Liver (tissue), 9 donors: ENCODE measurements around the gene BORCS5. TPM values are rescaled to one million over a fixed set of nuclear protein-coding genes. Genes with fewer than 3 reads are reported as not detected.

Experiments used
- DNase-seq: peaks from one replicate; pipeline ENCODE4 v3.0.0-alpha.2; 2017; ENCODE audit warnings: low spot score
- H3K27ac ChIP-seq, 2 donors: one replicate each; pipeline ENCODE4 v1.7.0; 2013; ENCODE audit warnings: inconsistent platforms in 2 of 2, low read length in 2 of 2, control low read depth in 1 of 2, low read depth in 1 of 2, mild to moderate bottlenecking in 1 of 2
- H3K27me3 ChIP-seq, 4 donors: one replicate each; pipeline versions ENCODE4 v1.6.1 to v1.7.0; 2013; ENCODE audit warnings: low read length in 3 of 4, inconsistent platforms in 1 of 4, mild to moderate bottlenecking in 1 of 4, moderate library complexity in 1 of 4; ENCODE audit not compliant: control insufficient read depth in 4 of 4, insufficient read depth in 4 of 4
- H3K36me3 ChIP-seq, 4 donors: one replicate each; pipeline versions ENCODE4 v1.6.1 to v1.7.0; 2013; ENCODE audit warnings: low read length in 3 of 4, mild to moderate bottlenecking in 3 of 4, low read depth in 1 of 4, moderate library complexity in 1 of 4; ENCODE audit not compliant: control insufficient read depth in 4 of 4, insufficient read depth in 3 of 4
- H3K4me1 ChIP-seq, 4 donors: one replicate each; pipeline versions ENCODE4 v1.6.1 to v1.7.0; 2013; ENCODE audit warnings: low read length in 3 of 4, mild to moderate bottlenecking in 3 of 4, moderate library complexity in 1 of 4; ENCODE audit not compliant: control insufficient read depth in 4 of 4, insufficient read depth in 4 of 4
- H3K4me3 ChIP-seq, 3 donors: one replicate each; pipeline versions ENCODE4 v1.6.1 to v1.7.0; 2013; ENCODE audit warnings: low read length in 3 of 3, control low read depth in 1 of 3, low read depth in 1 of 3, mild to moderate bottlenecking in 1 of 3
- H3K9ac ChIP-seq, 2 donors: one replicate each; pipeline ENCODE4 v1.7.0; 2013; ENCODE audit warnings: low read length in 2 of 2, mild to moderate bottlenecking in 2 of 2, moderate library complexity in 2 of 2, control low read depth in 1 of 2, low read depth in 1 of 2
- H3K9me3 ChIP-seq, 4 donors: one replicate each; pipeline versions ENCODE4 v1.6.1 to v1.7.0; 2013; ENCODE audit warnings: low read length in 3 of 4; ENCODE audit not compliant: control insufficient read depth in 4 of 4
- ATF3 ChIP-seq: IDR thresholded peaks from 2 replicates; pipeline ENCODE4 v1.6.1; 2016; ENCODE audit warnings: antibody characterized with exemption
- CTCF ChIP-seq: fragments of 150-350 bp; IDR thresholded peaks from 2 replicates; pipeline ENCODE4 v1.5.1; 2017; ENCODE audit warnings: improper control_type of control experiment, low read depth, low read length; ENCODE audit not compliant: missing input control
- EGR1 ChIP-seq, 2 donors: IDR thresholded peaks; 2 replicates each; pipeline ENCODE4 v1.6.1; 2016 to 2018; ENCODE audit warnings: antibody characterized with exemption in 2 of 2, low read depth in 2 of 2
- FOXA1 ChIP-seq: IDR thresholded peaks from 2 replicates; pipeline ENCODE4 v1.6.1; 2016; ENCODE audit warnings: antibody characterized with exemption
- FOXA2 ChIP-seq: IDR thresholded peaks from 2 replicates; pipeline ENCODE4 v1.6.1; 2016; ENCODE audit warnings: antibody characterized with exemption
- GABPA ChIP-seq, 2 donors: IDR thresholded peaks in 1 of 2; conservative IDR thresholded peaks in 1 of 2; 2 replicates each; pipeline ENCODE4 v1.6.1; 2016; ENCODE audit warnings: antibody characterized with exemption in 2 of 2, mild to moderate bottlenecking in 1 of 2, moderate library complexity in 1 of 2
- HNF4A ChIP-seq, 2 donors: conservative IDR thresholded peaks; 2 replicates each; pipeline ENCODE4 v1.6.1; 2016; ENCODE audit warnings: antibody characterized with exemption in 2 of 2, mild to moderate bottlenecking in 2 of 2
- HNF4G ChIP-seq: IDR thresholded peaks from 2 replicates; pipeline ENCODE4 v1.6.1; 2016; ENCODE audit warnings: antibody characterized with exemption
- JUND ChIP-seq, 2 donors: IDR thresholded peaks; 2 replicates each; pipeline ENCODE4 v1.6.1; 2016; ENCODE audit warnings: antibody characterized with exemption in 2 of 2
- MAX ChIP-seq: IDR thresholded peaks from 2 replicates; pipeline ENCODE4 v1.6.1; 2016; ENCODE audit warnings: antibody characterized with exemption
- NR2F2 ChIP-seq: IDR thresholded peaks from 2 replicates; pipeline ENCODE4 v1.6.1; 2016; ENCODE audit warnings: antibody characterized with exemption
- RAD21 ChIP-seq, 2 donors: IDR thresholded peaks; 2 replicates each; pipeline ENCODE4 v1.6.1; 2016; ENCODE audit warnings: antibody characterized with exemption in 2 of 2, mild to moderate bottlenecking in 2 of 2
- REST ChIP-seq: IDR thresholded peaks from 2 replicates; pipeline ENCODE4 v1.6.1; 2016; ENCODE audit warnings: antibody characterized with exemption, mild to moderate bottlenecking
- RXRA ChIP-seq, 2 donors: IDR thresholded peaks; 2 replicates each; pipeline ENCODE4 v1.6.1; 2017 to 2018; ENCODE audit warnings: antibody characterized with exemption in 2 of 2, mild to moderate bottlenecking in 1 of 2
- SP1 ChIP-seq: IDR thresholded peaks from 2 replicates; pipeline ENCODE4 v1.6.1; 2018; ENCODE audit warnings: antibody characterized with exemption, mild to moderate bottlenecking
- TAF1 ChIP-seq: conservative IDR thresholded peaks from 2 replicates; pipeline ENCODE4 v1.6.1; 2016; ENCODE audit warnings: antibody characterized with exemption, mild to moderate bottlenecking
- YY1 ChIP-seq: IDR thresholded peaks from 2 replicates; pipeline ENCODE4 v1.6.1; 2016; ENCODE audit warnings: antibody characterized with exemption, mild to moderate bottlenecking
- ZBTB33 ChIP-seq: IDR thresholded peaks from 2 replicates; pipeline ENCODE4 v1.6.1; 2016; ENCODE audit warnings: antibody characterized with exemption
- WGBS: extraction: QIAGEN DNeasy Blood & Tissue Kit; methylation state at CpG from one replicate; pipeline ENCODE4 v1.1.7; 2013; 5-methylcytosine and 5-hydroxymethylcytosine counted together
- polyA plus RNA-seq, 2 donors: library from polyadenylated mRNA; stranded (reverse) in 1 of 2; unstranded in 1 of 2; fragments of 200-250 nt in 1 of 2; fragments of >200 nt in 1 of 2; fragmentation: Nextera tagmentation in 1 of 2; extraction: Ambion mirVana in 1 of 2; gene quantifications; one replicate each; pipeline versions ENCODE4 v1.2.1 to v1.2.3, GENCODE V29; 2013 to 2015
- total RNA-seq, 2 donors: library from RNA; depleted of rRNA; stranded (reverse); fragments of >200 nt; gene quantifications; one replicate each; pipeline ENCODE4 v1.2.3, GENCODE V29; 2014
- donor health status: healthy.
- donor health status: healthy.
- donor health status: healthy.
- donor health status: healthy.
- donor health status: healthy.

BORCS5 gene
- total and polyA plus RNA-seq, 4 donors = 4.5 to 11.4 (median 8.1) TPM

GRCh38 chr12:12510141-12510540, 153.3 kb downstream of the BORCS5 start:
- no peaks in the 10 kb centered on the region for H3K9me3 ChIP-seq
- H3K36me3 ChIP-seq = peaks cover 0 to 11% (median 4%) of the 10 kb centered on the region in 4 donors
- H3K9ac ChIP-seq = no peak overlapping the region
- no peak for DNase-seq
- WGBS = 96% methylated on average over 2 of the region's 2 CpGs
- H3K4me3 ChIP-seq = no peak overlapping the region
- peaks cover 1 to 36% (median 14%) of the 10 kb centered on the region in 4 donors for H3K4me1 ChIP-seq
- no peaks in the 10 kb centered on the region for H3K27me3 ChIP-seq
- TF ChIP-seq TAF1 = no peak
- TF ChIP-seq RXRA (IDR thresholded peaks at IDR 0.05) = no peak
- no peak for TF ChIP-seq JUND (IDR thresholded peaks at IDR 0.05)
- no peak for TF ChIP-seq EGR1 (IDR thresholded peaks at IDR 0.05; ENCODE audit: low read depth in 2 of 2)
- no peak for TF ChIP-seq YY1
- no peak overlapping the region for H3K27ac ChIP-seq

GRCh38 chr12:12510551-12510950, 153.7 kb downstream of the BORCS5 start:
- Histone ChIP-seq H3K4me1 (peaks cover 1 to 32% (median 12%) of the 10 kb centered on the region in 4 donors), H3K36me3 (peaks cover 0 to 11% (median 4%) of the 10 kb centered on the region in 4 donors), H3K27ac (no peak overlapping the region), H3K9me3 (no peaks in the 10 kb centered on the region), H3K4me3 (no peak overlapping the region), H3K27me3 (no peaks in the 10 kb centered on the region), H3K9ac (no peak overlapping the region)
- WGBS = 97% methylated on average over 2 of the region's 2 CpGs
- no peak for DNase-seq
- TF ChIP-seq FOXA2 (no peak), ATF3 (no peak), GABPA (IDR thresholded peaks at IDR 0.05 in 1 of 2, conservative IDR thresholded peaks at IDR 0.05 in 1 of 2) (no peak), SP1 (no peak), FOXA1 (no peak), TAF1 (no peak), HNF4G (no peak), MAX (no peak), RXRA (IDR thresholded peaks at IDR 0.05) (no peak), HNF4A (conservative IDR thresholded peaks at IDR 0.05) (no peak), NR2F2 (no peak), CTCF (no peak), ZBTB33 (no peak), REST (no peak), EGR1 (IDR thresholded peaks at IDR 0.05; ENCODE audit: low read depth in 2 of 2) (no peak), YY1 (no peak), RAD21 (IDR thresholded peaks at IDR 0.05) (no peak), JUND (IDR thresholded peaks at IDR 0.05) (no peak)
